ENCODE data around the gene OLFM4. TPM values are rescaled to one million over a fixed set of nuclear protein-coding genes. Genes with fewer than 3 reads are reported as not detected.

The OLFM4 gene
- polyA plus RNA-seq, 1 donor (not counting 4 experiments of a cell fraction or from before 2014, with no cell fraction given) = not detected

GRCh38 chr13:53028063-53028462 lies 550 bp upstream of the OLFM4 start:
- Histone ChIP-seq H3K4me1 (ENCODE audit: control insufficient read depth, extremely low read depth, insufficient read depth, low read length) (no peaks in the 10 kb centered on the region), H3K27ac (ENCODE audit: control insufficient read depth, insufficient read depth, low read length) (no peak overlapping the region), H3K9me1 (ENCODE audit: control insufficient read depth, extremely low read depth, insufficient read depth, low read length) (no peaks in the 10 kb centered on the region), H3K4me3 (ENCODE audit: control insufficient read depth in 2 of 3, extremely low read depth in 1 of 3, insufficient read depth in 2 of 3, low read depth in 1 of 3, low read length in 3 of 3) (no peak overlapping the region), H2AFZ (ENCODE audit: control insufficient read depth, low read length) (no peak overlapping the region), H3K36me3 (ENCODE audit: control insufficient read depth in 2 of 2, extremely low read depth in 1 of 2, insufficient read depth in 2 of 2, low read length in 2 of 2) (no peaks in the 10 kb centered on the region), H3K79me2 (ENCODE audit: control insufficient read depth, insufficient read depth, low read length) (no peaks in the 10 kb centered on the region), H4K20me1 (ENCODE audit: control insufficient read depth, extremely low read depth, insufficient read depth, low read length) (no peaks in the 10 kb centered on the region), H3K9ac (ENCODE audit: control insufficient read depth, extremely low read depth, insufficient read depth, low read length) (no peak overlapping the region), H3K9me3 (ENCODE audit: control insufficient read depth, low read depth, low read length) (no peaks in the 10 kb centered on the region), H3K27me3 (ENCODE audit: control insufficient read depth, extremely low read depth, insufficient read depth, low read length) (no peaks in the 10 kb centered on the region), H3K4me2 (ENCODE audit: control insufficient read depth, extremely low read depth, insufficient read depth, low read depth, low read length) (no peak overlapping the region)
- dilution Hi-C loops (cut with MboI; ENCODE audit: extremely low pct_ligation_motif_present, low sequenced_read_pairs) = no loop called here
- no peak for FAIRE-seq
- TF ChIP-seq CTCF (optimal IDR thresholded peaks at IDR 0.05 in 1 of 3, IDR thresholded peaks at IDR 0.05 in 1 of 3, conservative IDR thresholded peaks at IDR 0.05 in 1 of 3; ENCODE audit: extremely low read depth in 1 of 3, insufficient read depth in 2 of 3, low read length in 3 of 3) (no peak), EZH2 (IDR thresholded peaks at IDR 0.05; ENCODE audit: low read length) (no peak)
- DNase-seq (ENCODE audit: low read depth, low spot score) = no peak

GRCh38 chr13:53032849-53033248 lies 4.2 kb downstream of the OLFM4 start:
- Histone ChIP-seq H2AFZ (ENCODE audit: control insufficient read depth, low read length) (no peak overlapping the region), H3K4me2 (ENCODE audit: control insufficient read depth, extremely low read depth, insufficient read depth, low read depth, low read length) (no peak overlapping the region), H3K27me3 (ENCODE audit: control insufficient read depth, extremely low read depth, insufficient read depth, low read length) (no peaks in the 10 kb centered on the region), H3K9ac (ENCODE audit: control insufficient read depth, extremely low read depth, insufficient read depth, low read length) (no peak overlapping the region), H3K79me2 (ENCODE audit: control insufficient read depth, insufficient read depth, low read length) (no peaks in the 10 kb centered on the region), H3K4me3 (ENCODE audit: control insufficient read depth in 2 of 3, extremely low read depth in 1 of 3, insufficient read depth in 2 of 3, low read depth in 1 of 3, low read length in 3 of 3) (no peak overlapping the region), H3K9me3 (ENCODE audit: control insufficient read depth, low read depth, low read length) (no peaks in the 10 kb centered on the region), H3K9me1 (ENCODE audit: control insufficient read depth, extremely low read depth, insufficient read depth, low read length) (no peaks in the 10 kb centered on the region), H4K20me1 (ENCODE audit: control insufficient read depth, extremely low read depth, insufficient read depth, low read length) (no peaks in the 10 kb centered on the region), H3K36me3 (ENCODE audit: control insufficient read depth in 2 of 2, extremely low read depth in 1 of 2, insufficient read depth in 2 of 2, low read length in 2 of 2) (no peaks in the 10 kb centered on the region), H3K4me1 (ENCODE audit: control insufficient read depth, extremely low read depth, insufficient read depth, low read length) (no peaks in the 10 kb centered on the region), H3K27ac (ENCODE audit: control insufficient read depth, insufficient read depth, low read length) (no peak overlapping the region)
- FAIRE-seq (no peak), DNase-seq (ENCODE audit: low read depth, low spot score) (no peak)
- dilution Hi-C loops (cut with MboI; ENCODE audit: extremely low pct_ligation_motif_present, low sequenced_read_pairs) = no loop called here
- TF ChIP-seq CTCF (optimal IDR thresholded peaks at IDR 0.05 in 1 of 3, IDR thresholded peaks at IDR 0.05 in 1 of 3, conservative IDR thresholded peaks at IDR 0.05 in 1 of 3; ENCODE audit: extremely low read depth in 1 of 3, insufficient read depth in 2 of 3, low read length in 3 of 3) = no peak
- no peak for TF ChIP-seq EZH2 (IDR thresholded peaks at IDR 0.05; ENCODE audit: low read length)
